HG03575 (cell line): ENCODE results near the gene HIRA.
"Not testable (repeated sequence)": the region's sequence is repeated elsewhere in the genome, so short reads cannot be mapped to it uniquely, and the experiment has no call there.

ENCODE experiments used
- ATAC-seq: cut with Tn5 transposase; IDR thresholded peaks from one replicate; pipeline ENCODE4 v1.9.1; 2021; ENCODE audit not compliant: unreplicated experiment, insufficient number of reproducible peaks, low FRiP score; ENCODE audit errors: extremely low read depth

HIRA gene

GRCh38 chr22:19346677-19347265 is 84.8 kb downstream of the HIRA start:
- ATAC-seq: no peak

DNA sequence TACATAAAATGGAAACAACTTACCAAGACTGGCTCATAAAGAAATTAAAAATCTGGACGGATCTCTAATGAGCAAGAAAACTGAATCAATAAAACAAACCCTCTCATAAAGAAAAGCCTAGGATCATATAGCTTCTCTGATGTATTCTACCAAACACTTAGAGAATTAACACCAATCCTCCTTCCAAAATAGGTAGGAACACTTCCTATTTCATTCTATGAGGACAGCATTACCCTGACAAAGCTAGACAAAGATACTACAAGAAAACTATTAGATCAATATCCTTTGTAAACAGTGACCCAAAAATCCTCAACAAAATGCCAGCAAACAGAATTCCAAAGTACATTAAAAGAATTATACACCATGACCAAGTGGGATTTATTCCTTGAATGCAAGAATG is 87.1 kb downstream of the HIRA start:
- no peak for ATAC-seq

GRCh38 chr22:19343470-19343869 is 88.1 kb downstream of the HIRA start:
- no peak for ATAC-seq

- no peak for ATAC-seq
These were observed 90.0 kb downstream of the HIRA start for GRCh38 chr22:19341500-19341899.

GRCh38 chr22:19337137-19337536 is 94.4 kb downstream of the HIRA start:
- no peak for ATAC-seq

DNA sequence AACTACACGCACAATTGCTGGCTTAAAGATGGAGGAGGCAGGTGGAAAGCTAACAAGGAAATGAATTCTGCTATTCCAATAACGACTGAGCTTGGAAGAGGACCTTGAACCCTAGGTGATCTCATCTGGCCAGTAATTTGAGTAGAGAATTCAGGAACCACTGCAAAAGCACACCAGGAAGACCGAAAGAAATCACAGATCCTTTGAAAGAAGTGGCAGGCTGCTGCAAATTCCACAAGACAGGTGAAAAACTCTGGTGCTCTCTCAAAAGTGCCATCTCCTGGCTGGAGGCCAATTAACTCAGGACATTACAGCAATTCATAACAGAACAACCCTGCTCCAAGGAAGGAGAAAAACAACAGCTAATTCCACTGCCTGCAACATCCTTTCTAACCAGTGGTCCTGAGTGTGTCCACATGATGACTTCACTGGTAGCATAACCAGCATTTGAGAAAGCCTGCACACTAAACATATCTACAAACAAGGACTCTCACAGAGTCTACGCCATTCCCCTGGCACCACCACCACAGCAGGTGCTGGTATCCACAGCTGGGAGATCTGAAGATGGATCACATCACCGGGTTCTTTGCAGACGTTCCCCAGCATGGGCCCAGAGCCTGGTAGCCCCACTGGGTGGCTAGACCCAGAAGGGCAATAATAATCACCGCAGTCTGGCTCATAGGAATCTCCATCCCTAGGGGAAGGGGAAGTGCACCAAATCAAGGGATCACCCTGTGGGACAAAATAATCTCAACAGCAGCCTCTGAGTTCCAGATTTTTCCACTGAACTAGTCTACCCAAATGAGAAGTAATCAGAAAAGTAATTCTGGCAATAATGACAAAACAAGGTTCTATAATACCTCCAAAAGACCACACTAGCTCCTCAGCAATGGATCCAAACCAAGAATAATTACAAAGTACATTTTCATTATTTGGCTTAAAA is 95.1 kb downstream of the HIRA start:
- no peak for ATAC-seq

DNA sequence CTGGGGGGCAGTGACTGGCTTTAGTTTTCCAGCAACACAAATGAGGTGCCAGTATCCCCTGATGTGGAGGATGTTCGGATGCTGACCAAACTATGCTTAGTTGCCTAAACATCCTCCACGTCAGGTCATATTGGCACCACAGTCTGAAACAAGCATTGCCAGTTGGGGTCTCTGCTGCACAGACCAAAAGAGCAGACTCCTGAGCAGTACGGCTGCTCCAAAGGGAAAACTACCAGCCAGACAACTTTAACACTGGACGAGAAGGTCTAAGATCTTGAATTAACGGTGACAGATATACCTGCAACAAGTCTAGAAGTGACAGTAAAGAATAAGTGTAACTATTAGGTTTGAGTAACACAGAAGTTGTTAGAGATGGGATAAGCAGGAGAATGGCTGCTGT is 99.6 kb downstream of the HIRA start:
- ATAC-seq: no peak

DNA sequence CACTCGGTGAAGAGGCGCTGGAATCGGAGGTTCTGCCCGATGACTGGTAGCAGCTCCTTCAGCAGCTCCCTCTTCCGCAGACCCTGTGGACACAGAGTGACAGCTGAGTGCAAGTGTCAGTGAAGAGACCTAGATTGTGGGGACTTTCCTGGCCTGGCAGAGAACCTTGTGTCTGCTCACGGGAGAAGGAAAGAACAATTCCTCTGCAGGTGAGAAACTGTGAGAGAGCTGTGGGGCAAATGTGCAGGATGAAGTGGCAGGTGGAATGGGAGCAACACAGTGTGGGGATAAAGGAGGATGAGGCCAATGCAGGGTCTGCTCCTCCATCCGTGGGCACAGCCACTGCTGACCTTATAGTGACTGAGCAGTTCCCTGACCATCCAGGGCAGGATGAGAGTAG is 100.1 kb downstream of the HIRA start:
- no peak for ATAC-seq

- ATAC-seq: no peak
These were observed 100.6 kb downstream of the HIRA start for GRCh38 chr22:19330865-19331418.

DNA sequence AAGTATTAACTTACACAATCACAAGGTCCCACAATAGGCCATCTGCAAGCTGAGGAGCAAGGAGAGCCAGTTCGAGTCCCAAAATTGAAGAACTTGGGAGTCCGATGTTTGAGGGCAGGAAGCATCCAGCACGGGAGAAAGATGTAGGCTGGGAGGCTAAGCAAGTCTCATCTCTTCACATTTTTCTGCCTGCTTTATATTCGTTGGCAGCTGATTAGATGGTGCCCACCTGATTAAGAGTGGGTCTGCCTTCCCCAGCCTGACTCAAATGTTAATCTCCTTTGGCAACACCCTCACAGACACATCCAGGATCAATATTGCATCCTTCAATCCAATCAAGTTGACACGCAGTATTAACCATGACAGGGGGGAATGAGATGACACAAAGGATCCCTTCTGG is 101.3 kb downstream of the HIRA start:
- not testable (repeated sequence) for ATAC-seq

- ATAC-seq: no peak
These were observed 102.1 kb downstream of the HIRA start for GRCh38 chr22:19329454-19329853.

DNA sequence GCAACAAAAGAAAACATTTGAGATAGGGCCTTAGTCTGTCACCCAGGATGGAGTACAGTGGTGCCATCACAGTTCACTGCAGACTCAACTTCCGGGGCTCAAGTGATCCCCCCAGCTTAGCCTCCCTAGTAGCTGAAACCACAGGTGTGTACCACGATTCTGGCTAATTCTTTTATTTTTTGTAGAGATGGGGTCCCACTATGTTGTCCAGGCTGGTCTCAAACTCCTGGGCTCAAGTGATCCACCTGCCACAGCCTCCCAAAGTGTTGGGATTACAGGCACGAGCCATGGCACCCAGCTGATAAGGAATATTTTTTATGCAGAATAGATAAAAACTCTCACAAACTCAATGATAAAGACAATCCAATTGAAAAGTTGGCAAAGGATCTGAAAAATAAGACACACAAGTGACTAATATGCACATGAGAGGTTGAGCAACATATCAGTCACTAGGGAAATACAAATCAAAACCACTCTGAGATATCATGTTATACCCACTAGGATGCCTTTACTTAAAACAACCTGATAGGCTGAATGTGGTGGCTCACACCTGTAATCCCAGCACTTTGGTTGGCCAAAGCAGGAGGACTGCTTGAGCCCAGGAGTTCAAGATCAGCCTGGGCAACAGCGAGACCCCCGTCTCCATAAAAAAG is 106.1 kb downstream of the HIRA start:
- ATAC-seq: no peak

DNA sequence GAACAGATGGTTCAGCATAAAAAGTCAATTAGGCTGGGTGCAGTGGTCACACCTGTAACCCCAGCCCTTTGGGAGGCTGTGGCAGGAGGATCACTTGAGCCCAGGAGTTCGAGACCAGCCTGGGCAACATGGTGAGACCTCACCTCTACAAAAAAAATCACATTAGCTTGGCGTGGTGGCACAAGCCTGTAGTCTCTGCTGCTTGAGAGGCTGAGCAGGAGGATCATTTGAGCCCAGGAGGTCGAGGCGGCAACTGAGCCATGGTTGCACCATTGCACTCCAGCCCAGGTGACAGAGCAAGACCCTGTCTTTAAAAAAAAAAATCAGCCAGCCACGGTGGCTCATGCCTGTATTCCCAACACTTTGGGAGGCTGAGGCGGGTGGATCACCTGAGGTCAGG is 108.1 kb downstream of the HIRA start:
- ATAC-seq: not testable (repeated sequence)

DNA sequence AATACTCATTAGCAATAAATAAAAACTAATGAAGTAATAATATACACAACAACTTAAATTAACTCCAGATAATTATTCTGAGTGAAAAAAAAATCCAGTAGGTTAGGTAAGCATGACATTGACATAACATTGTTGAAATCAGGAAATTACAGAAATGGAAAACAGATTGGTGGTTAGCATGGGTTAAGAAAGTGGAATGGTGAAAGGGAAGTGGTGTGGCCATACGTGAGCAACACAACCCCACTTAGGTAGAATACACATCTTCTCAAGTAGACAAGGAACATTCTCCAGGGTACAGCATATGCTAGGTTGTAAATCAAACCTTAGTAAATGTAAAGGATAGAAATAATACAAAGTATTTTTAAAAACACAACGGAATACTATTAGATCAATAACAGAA is 109.8 kb downstream of the HIRA start:
- no peak for ATAC-seq

DNA sequence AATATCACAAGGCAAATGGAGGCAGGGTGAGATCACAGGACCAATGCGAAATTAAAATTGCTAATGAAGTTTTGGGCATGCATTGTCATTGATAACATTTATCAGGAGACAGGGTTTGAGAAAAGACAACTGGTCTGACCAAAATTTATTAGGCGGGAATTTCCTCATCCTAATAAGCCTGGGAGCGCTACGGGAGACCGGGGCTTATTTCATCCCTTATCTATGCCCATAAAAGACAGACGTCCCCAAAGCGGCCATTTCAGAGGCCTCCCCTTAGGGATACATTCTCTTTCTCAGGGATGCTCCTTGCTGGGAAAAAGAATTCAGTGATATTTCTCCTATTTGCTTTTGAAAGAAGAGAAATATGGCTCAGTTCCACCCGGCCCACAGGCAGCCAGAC is 111.4 kb downstream of the HIRA start:
- ATAC-seq: not testable (repeated sequence)

- ATAC-seq: no peak
These were observed 112.3 kb downstream of the HIRA start for GRCh38 chr22:19319281-19319680.

- ATAC-seq: no peak
These were observed 113.7 kb downstream of the HIRA start for GRCh38 chr22:19317865-19318264.

DNA sequence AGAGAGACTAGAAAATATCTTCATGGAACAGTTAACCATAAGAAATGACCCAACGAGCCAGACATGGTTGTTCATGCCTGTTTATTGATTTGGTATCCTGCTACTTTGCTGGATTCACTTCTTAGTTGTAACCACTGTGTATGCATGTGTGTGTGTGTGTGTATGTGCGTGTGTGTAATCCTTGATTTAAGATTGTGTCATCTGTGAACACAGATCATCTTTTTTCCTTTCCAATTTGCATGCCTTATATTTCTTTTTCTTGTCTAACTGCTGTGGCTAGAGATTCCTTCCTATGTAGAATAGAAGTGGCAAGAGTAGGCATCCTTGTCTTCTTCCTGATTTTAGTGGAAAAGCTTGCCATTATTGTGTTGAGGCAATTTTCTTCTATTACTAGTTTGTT is 123.7 kb downstream of the HIRA start:
- no peak for ATAC-seq

GRCh38 chr22:19306535-19306934 is 125.0 kb downstream of the HIRA start:
- ATAC-seq: not testable (repeated sequence)

DNA sequence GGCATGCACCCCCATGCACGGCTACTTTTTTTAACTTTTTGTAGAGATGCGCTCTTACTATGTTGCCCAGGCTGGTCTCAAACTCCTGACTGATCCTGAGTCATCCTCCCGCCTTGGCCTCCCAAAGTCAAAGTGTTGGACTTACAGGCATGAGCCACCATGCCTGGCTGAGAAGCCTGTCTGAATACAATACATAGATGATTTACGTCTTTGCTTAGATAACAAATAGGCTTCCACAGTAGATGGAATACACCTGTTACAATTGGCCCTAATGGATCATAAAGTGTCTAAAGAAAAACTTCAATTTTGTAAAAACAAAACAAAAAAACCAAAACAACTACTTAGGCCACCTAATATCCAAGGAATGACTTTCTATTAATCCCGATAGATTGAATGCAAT is 127.0 kb downstream of the HIRA start:
- ATAC-seq: no peak
